HG03175 (cell line): ENCODE measurements around the gene CSAG3.

Experiments used
- ATAC-seq: cut with Tn5 transposase; IDR thresholded peaks from one replicate; pipeline ENCODE4 v1.9.1; 2021; ENCODE audit warnings: mild to moderate bottlenecking, moderate library complexity; ENCODE audit not compliant: unreplicated experiment

CSAG3 gene

DNA sequence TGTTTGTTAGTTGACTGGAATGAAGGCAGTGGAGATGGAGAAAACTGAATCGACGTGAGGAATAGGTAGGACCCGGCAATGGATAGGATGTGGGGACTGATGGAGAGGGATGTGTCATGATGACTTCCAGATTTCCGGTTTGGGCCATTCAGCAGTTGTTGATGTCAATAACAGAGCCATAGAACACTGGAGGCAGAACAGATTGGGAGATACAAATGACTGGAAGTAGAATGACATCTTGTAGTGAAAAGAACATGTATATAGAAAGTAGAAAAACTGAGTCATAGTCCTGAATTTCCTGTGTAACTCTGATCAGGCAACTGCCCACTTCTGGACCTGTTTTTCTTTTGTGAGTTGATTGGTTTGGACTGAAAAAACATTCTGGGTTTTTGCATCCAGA, 47.0 kb downstream of the CSAG3 start:
- no peak for ATAC-seq
